NCI-H82 (cell line): ENCODE data around the gene ITGB3.
"Not testable (repeated sequence)": the region's sequence is repeated elsewhere in the genome, so short reads cannot be mapped to it uniquely, and the experiment has no call there.

ENCODE experiments used
- DNase-seq: peaks from one replicate; lab custom pipeline; 2025; lab: John Stamatoyannopoulos, UW

Gene ITGB3

DNA sequence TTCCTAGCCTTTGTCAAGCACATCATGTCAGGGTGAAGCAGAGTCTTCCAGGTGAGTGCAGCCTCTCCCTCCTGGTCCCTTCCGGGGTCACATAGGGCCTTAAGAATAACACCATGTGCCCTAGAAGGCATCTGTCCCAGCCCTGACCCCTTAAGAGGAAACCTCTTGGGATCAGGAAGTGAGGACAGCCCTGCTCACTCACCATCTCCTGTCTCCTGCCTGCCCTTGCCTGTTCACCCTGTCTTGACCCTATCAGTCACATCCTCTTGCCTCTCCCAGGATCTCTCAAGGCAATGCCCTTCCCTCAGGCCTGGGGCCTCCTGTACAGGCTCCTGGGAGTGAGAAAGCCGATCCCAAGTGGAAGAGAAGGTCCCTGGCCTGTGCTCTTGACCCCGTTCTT is 30.6 kb upstream of the ITGB3 start:
- DNase-seq = no peak

DNA sequence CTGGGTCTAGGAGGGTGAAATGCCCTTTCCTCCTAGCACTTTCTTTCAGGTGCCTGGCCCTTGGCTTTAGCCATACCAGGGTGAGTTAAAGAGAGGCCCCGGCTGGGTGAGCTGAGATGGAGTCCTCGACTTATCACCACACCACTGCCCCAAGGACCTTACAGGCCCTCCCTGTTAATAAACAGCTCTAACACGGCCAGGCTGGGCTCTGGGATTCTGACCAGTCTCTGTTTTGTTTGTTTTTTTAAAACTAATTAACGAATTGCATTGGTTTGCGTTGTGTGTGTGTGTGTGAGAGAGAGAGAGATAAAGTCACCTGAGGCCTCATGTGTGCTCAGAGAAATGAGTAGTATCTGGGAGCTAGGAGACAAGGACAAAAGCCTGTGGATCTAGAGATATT is 30.2 kb upstream of the ITGB3 start:
- no peak for DNase-seq

DNA sequence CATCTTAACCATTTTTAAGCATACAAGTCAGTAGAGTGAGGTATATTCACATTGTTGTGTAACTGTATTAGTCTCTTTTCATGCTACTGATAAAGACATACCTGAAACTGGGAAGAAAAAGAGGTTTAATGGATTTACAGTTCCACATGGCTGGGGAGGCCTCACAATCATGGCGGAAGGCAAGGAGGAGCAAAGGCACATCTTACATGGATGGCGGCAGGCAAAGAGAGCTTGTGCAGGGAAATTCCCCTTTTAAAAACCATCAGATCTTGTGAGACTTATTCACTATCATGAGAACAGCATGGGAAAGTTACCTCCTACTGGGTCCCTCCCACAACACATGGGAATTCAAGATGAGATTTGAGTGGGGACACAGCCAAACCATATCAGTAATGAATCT is 29.6 kb upstream of the ITGB3 start:
- not testable (repeated sequence) for DNase-seq

DNA sequence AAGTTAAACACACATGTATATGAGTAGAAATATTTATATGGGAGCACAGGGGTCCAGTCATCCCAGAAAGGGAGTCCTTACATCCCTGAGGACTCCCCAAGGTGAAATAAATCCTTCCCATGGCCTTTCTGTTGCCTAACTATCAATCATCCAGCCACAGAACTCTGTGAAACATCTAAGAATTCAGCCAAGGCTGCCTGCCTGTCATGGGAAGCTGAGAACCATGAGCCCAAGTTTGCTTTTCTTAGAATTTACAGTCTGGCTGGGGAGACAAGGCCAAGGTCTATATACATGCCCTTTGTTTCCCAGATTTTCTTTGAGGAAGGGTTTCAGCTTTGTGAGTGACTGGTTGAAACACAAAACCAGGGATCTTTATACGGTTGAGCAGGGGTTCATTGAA is 28.7 kb upstream of the ITGB3 start:
- DNase-seq = no peak

DNA sequence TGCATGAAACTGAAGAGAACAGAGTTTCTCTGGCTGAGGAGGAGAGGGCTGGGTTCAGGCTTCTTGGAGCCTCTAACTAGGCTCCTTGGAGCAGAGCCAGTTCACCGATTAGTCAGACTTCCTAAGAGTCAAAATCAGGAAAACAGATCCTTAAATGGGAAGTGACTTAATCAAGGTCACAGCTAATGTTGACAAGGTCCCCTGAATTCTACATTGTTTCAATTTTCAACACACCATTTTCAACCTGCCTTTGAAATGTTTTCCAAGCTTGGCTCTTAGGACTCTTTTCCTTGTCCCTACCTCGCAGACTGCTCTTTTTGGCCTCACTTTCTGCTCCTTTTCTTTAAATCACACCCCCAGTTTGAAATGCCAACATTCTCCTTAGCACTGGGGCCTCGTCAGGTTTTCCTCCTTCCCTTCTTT is 28.2 kb upstream of the ITGB3 start:
- DNase-seq = no peak

DNA sequence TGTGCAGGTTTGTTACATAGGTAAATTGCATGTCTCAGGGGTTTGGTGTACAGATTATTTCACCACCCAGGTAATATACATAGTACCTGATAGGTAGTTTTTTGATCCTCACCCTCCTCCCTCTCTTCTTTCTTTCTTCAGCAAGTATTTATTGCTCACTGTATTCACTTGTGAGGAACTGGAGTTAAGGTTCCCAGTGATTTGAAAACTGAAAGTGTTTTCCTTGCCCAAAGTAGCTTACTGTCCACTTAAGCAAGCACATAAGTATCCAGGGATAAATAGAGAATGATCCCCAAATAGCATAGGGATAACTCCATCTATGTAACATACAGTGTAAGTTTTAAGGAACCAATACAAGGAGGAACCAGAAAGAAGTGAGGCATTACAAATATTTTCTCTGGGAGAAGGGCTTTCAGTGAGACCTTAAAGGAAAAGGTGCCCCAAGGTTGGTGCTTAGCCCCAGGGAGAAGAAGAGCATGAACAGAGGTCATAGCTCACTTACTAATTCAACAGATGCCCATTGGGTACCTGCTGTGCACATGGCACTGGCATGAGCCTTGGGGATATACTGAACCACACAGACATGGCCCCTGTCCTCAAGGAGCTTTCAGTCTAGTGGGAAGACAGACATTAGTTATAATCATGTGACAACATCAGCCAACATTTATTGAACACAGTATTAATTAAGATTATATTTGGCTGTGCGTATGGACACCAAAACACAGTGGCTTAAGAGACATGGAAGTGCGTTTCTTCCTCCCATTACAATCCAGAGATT is 27.5 kb upstream of the ITGB3 start:
- no peak for DNase-seq

DNA sequence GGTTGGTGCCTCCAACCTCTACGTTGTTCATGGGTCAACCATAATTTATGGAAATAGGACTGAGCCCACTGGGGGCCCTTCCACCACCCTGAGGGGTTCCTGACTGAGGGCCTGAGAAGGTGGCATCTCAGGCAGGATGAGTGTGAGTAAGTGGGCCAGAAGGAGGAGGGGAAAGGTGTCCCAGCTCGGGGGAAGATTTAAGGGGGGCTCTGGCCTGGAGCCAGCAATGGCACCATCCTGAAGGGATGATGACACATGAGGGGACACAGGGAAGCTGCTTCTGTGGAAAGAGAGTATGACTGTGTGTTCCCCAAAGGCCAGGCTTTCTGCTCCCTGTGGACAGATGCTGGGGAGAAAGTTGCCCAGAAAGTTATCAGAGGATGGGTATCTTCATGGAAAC is 25.8 kb upstream of the ITGB3 start:
- DNase-seq = no peak

DNA sequence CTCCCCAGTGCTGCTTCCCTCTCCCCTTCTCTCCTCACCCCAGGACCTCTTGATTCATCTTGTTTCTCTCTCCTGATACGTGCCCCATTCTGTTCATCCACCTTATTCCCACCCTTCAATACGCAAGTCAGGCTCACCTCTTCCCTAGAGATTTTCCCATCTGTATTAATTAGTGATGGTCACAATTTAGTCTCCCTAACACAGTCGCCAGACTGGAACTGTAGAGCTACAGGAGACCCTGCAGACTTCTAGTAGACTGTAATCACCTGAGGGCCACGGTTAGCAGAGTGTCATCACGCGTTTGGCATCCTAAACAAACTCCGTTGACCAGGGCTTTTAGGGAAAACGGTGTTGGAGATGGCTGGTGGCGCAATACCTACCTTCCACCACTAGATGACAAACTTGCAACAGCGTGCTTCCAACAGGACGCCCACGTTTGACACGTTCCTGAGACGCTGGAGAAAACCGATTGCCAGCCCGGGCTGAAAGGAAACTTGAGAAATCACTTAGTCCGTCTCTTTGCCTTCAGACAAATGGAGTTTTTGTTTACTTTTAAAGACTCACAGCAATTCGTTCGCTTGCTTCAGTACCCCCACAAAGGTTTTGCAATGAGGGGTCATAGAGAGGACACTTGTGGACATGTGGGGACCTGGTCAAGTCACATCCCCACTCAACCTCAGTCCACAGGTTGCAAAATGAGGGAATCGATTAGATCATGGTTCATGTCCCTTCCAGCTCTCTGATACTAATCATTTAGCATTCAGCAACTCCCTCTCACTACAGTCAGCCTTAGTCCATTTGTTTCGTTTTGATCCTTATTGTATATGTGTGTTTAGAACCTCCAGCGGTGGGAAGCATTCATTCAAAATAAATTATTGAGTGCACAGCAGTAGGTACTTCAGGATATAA is 23.8 kb upstream of the ITGB3 start:
- peak; percentile 91 for DNase-seq

DNA sequence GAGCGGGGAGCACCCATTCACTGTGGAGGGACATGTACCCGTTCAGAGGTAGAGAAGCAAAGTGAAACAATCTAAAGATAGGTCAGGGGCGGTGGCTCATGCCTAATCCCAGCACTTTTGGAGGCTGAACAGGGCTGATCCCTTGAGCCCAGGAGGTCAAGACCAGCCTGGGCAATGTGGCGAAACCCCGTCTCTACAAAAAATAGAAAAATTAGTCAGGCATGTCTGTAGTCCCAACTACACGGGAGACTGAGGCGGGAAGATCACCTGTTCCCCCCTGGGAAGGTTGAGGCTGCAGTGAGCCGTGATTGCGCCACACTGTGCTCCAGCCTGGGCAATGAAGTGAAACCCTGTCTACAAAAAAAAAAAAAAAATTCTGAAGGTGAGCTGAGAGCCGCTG is 22.8 kb upstream of the ITGB3 start:
- no peak for DNase-seq

DNA sequence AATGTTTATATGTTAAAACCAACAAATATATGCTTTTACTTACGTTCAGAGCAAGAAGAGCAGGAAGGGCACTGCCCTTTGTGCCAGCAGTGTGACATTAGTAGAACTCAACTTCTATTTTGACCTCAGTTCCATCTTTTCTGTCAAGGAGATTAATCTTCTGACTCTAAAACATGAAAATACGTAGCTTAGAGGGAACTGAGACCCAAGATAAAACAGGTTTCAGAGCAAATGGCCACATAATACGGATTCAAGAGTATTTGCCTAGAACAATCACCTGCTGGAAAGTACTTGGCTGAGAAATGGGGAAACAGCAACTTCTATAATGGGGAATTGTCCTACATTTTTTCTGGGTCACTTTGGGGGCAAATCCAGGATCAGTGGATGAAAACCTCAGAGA is 22.3 kb upstream of the ITGB3 start:
- DNase-seq = no peak

DNA sequence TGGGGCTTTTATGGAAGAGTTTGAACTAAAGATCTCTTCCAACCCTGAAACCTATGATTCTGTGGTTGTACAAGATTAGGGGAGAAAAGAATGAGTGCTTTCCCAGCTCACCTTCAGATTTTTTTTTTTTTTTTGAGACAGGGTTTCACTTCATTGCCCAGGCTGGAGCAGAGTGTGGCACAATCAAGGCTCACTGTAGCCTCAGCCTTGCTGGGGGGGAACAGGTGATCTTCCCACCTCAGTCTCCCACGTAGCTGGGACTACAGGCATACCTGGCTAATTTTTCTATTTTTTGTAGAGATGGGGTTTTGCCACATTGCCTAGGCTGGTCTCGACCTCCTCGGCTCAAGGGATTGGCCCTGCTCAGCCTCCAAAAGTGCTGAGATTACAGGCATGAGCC is 21.8 kb upstream of the ITGB3 start:
- DNase-seq = no peak

DNA sequence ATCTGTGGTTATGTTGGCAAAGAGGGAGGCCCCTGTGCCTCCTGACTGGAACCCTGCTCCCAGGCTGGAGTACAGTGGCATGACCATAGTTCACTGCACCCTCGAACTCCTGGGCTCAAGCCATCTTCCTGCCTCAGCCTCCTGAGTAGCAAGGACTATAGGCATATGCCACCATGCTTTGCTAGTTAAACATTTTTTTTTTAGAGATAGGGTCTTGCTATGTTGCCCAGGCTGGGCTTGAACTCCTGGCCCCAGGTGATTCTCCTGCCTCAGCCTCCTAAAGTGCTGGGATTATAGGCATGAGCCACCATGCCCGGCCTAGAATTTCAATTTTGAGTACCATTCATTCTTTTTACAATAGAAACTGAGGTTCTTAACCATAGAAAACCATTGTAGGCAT is 21.2 kb upstream of the ITGB3 start:
- DNase-seq = no peak

DNA sequence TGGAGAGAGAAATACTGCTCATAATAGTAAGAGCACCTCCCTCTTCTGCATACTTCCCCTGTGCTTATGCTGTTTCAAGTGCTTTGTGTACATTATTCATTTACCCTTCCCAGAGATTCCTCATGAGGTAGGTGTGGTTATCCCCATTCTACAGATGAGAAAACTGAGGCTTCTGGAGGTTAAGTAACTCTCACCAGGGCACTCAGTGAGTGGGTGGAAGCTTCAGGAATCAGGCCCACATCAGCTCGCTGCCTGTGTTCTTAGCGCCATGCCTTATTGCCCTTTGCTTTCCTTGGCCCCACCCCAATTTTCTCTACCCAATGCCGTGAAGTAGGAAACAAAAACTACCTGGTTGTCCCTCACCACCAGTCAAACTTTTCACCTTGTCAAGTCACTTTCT is 18.1 kb upstream of the ITGB3 start:
- no peak for DNase-seq

DNA sequence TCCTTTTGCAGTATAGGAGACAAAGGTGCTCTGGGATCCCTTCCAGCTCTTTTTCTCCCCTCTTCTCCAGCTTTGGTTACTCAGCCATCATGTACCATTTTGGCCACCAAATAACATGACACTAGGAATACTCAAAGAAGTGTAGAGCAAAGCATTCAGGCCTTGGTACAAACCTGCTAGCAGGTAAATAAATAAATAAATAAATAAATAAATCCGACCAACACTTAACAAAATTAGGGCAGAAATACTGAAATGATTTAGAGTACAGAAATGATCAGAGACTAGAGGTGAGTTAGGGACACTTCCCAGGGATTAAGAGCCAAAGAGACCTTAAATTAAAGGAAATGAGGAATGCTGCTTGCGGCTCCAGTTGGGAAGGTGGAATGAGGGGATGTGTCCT is 17.7 kb upstream of the ITGB3 start:
- DNase-seq = no peak

DNA sequence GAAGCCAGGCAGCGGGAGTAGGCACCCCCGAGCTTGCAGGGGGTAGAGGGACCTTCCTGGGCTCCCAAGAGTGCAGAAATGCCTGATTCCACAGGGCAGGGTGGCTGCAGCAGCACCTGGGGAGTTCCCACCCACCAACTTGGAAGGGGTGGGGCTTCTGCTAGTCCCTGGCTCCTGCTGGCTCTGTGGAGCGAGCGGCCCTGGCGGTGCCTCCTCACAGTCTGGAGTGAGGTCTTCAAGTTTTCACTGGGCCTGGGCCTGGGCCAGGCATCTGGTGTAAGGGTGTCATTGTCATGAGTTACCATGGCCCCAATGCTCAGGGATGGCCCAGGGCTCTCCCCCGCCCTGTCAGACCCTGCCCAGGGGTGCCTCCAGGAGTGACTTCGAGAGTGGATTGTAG is 15.8 kb upstream of the ITGB3 start:
- DNase-seq = no peak

DNA sequence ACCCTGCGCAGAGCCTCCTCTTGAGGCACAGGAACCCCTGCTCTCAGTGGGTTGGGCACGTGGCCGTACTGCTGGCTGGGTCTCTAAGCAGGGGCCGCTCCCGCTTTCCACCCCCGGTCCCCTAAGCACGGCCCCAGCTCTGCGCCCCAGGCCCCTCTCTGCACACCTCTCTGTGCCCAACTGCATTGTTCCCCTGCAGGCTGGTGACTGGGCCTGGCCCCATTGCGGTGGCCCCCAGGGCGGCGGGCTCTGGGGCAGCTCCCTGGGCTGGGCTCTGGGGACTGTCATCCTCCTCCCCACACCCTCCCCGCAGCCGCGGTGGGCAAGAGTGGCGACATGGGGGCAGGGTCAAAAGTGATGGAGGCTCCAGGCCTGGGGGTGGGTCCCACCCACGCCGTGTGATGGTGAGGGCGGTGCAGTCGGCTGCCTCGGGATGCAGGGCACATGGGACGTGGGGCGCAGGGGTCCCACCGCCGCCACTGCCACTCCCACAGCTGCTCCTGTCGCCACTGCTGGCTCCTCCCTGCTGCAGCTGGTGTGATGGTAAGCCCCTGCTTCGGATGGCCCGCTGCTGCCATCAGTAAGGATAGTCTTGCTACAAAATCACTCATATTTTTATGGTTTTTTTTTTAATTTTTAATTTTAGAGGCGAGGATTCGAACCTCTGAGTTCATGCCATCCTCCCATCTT is 15.2 kb upstream of the ITGB3 start:
- DNase-seq = no peak

DNA sequence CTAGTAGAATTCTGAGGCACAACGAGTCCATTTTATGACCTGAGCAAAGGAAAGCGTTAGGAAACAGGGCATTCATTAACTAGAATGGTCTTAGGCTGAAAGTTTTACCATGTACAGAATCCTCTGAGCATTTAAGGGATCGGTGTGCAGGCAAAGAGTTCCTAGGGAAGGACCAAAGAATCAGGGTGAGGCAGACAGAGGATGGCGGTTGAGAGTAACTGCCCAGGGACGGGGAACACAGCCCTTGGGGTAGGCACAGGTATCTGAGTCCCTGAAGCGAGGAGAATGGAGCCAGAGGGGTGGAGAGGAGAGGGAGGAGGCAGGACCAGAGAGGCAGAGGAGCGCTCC is 14.0 kb upstream of the ITGB3 start:
- no peak for DNase-seq

DNA sequence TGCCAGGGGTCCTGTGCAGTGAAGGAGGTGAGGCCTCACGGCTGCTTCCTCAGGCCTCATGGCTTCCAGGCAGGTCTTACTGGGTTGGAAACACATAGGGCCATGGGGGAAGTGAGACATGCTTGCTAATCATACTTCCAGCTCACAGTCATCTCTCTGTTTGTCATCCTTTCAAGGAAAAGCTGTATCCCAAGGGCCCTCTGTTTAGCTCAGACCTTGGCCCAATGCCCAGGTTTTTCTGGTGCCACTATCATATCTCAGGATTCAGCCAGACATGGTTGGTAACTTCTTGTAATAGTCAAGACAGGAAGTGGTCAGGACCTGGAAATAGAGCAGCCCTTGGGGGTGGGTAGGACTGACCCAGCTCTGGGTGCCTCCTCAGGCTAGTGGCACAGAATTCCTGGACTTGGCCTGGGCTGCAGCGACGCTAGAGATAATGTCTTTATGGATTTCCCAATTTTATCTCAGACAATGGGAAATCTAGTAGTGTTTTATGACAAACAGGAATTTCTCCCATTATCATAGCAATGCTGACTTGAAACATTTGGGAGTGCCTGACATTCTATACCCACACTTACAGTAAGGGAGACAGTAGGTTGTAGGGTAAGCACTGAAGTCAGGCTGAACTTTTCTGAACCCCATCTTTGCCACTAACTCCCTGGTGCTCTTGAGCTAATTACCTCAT is 13.5 kb upstream of the ITGB3 start:
- peak; percentile 15 for DNase-seq

DNA sequence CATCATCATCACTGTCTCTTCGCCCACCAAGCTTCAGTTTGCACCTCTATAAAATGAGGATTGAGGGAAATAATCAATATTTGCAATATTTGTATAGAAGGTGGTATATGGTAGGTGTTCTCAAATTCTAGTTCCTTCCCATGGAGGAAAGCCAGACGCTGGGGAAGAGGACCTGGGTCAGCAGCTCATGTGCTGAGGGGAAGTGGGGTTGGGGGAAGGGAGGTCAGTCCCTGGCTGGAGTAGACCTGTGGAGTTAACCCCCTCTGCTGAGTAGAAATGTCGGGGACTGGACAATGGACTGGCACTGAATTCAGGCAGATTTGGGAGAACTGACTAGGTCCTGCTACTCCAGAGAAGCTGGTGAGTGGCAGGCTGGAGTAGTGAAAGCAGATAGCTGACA is 12.8 kb upstream of the ITGB3 start:
- DNase-seq = no peak

DNA sequence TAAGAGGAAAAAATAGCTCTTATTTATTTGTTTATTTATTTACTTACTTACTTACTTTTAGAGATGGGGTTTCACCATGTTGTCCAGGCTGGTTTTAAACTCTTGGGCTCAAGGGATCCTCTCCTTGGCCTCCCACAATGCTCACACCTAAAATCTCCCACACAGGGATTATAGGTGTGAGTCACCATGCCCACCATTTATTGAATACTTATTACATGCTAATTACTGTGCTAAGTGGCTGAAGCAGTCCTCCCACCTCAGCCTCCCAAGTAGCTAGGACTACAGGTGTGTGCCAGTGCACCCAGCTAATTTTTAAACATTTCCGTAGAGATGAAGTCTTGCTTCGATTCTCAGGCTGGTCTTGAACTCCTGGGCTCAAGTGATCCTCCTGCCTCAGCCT is 11.0 kb upstream of the ITGB3 start:
- DNase-seq = no peak

DNA sequence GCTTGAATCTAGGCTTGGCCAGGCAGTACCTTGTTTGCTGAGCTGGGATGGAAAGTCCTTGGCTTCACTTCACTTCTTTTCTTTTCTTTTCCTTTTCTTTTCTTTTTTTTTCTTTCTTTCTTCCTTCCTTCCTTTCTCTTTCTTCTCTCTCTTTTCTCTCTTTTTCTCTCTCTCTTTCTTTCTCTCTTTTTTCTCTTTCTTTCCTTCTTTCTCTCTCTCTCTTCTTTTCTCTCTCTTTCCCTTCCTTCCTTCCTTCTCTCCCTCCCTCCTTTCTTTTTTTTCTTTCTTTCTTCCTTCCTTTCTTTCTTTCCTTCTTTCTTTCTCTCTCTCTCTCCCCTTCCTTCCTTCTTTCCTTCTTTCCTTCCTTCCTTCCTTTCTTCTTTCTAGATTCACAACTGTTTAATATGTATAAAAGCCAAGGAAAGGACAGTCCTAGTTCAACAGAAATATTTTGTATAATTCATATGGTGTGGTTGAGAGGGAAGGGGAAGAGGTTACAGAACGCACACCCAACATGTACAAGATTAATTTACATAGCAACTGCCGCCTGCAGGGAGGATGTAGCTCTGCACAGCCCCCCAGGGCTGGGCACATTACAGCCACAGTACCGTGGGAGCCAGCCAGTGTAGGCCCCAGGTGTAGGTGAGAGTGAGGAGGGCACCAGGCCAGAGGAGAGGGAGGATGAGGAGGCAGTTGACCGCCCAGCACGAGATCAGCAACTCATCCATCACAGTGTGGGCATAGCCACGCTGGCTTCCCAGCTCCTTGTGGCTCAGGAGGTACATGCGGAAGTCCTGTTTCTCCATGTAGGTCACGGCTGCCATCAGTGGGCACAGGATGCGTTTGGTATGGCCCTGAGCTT is 9.7 kb upstream of the ITGB3 start:
- DNase-seq = no peak
